Brain microvascular endothelial cell (primary cell): ENCODE data around the gene HSPA1B.
"Not testable (repeated sequence)": the region's sequence is repeated elsewhere in the genome, so short reads cannot be mapped to it uniquely, and the experiment has no call there.

Experiments
- DNase-seq: peaks from one replicate; pipeline ENCODE4 v3.0.0-alpha.2; 2020
- H3K27ac ChIP-seq: fragments of 250-450 bp; sonication (Bioruptor Pico); 2 replicates; pipeline ENCODE4 v1.5.1; 2020; ENCODE audit warnings: mild to moderate bottlenecking, moderate library complexity
- H3K27me3 ChIP-seq: fragments of 250-450 bp; sonication (Bioruptor Pico); replicated peaks from 2 replicates; pipeline ENCODE4 v1.5.1; 2020; ENCODE audit warnings: mild to moderate bottlenecking
- H3K36me3 ChIP-seq: fragments of 250-450 bp; sonication (Bioruptor Pico); replicated peaks from 2 replicates; pipeline ENCODE4 v1.5.1; 2020; ENCODE audit warnings: mild to moderate bottlenecking
- H3K4me3 ChIP-seq: 2 replicates; pipeline ENCODE4 v1.5.1; 2011; ENCODE audit warnings: low read depth, mild to moderate bottlenecking, control low read depth, low read length, moderate library complexity
- CTCF ChIP-seq: IDR thresholded peaks from 2 replicates; pipeline ENCODE4 v1.5.1; 2011; ENCODE audit warnings: low read depth, mild to moderate bottlenecking, moderate library complexity, low read length, control low read depth, inconsistent platforms; ENCODE audit errors: missing control alignments
- in situ Hi-C: cut with HindIII; loops from 2 replicates; pipeline ENCODE4 v1.10.0; 2017; ENCODE audit warnings: low sequenced_read_pairs, low pct_ligation_motif_present

Gene HSPA1B

GRCh38 chr6:31792090-31792374, 35.5 kb upstream of the HSPA1B start:
- no peak overlapping the region for H3K27ac ChIP-seq
- H3K4me3 ChIP-seq = no peak overlapping the region
- TF ChIP-seq CTCF = no peak
- peaks cover 25% of the 10 kb centered on the region for H3K36me3 ChIP-seq
- no peak for DNase-seq
- no peaks in the 10 kb centered on the region for H3K27me3 ChIP-seq
- in situ Hi-C loops = no loop called here

GRCh38 chr6:31792761-31793171, 34.8 kb upstream of the HSPA1B start:
- Histone ChIP-seq H3K27ac (peak overlapping the region; percentile 23), H3K27me3 (no peaks in the 10 kb centered on the region), H3K4me3 (peak overlapping the region; percentile 15), H3K36me3 (peaks cover 25% of the 10 kb centered on the region)
- peak; percentile 55 for DNase-seq
- no peak for TF ChIP-seq CTCF
- in situ Hi-C loops = no loop called here

GRCh38 chr6:31793927-31794245, 33.7 kb upstream of the HSPA1B start:
- Histone ChIP-seq H3K36me3 (peaks cover 25% of the 10 kb centered on the region), H3K27ac (peak overlapping the region; percentile 96), H3K4me3 (peak overlapping the region; percentile 90)
- H3K27me3 ChIP-seq, DNase-seq, in situ Hi-C loops: not testable (repeated sequence)

- DNase-seq = peak; percentile 19
- no peak for TF ChIP-seq CTCF
- in situ Hi-C loops = no loop called here
These were observed 33.2 kb upstream of the HSPA1B start for GRCh38 chr6:31794294-31794865.

GRCh38 chr6:31794866-31795615, 32.5 kb upstream of the HSPA1B start:
- Histone ChIP-seq H3K27me3 (no peaks in the 10 kb centered on the region), H3K36me3 (peaks cover 20% of the 10 kb centered on the region), H3K4me3 (peak overlapping the region; percentile 90), H3K27ac (peak overlapping the region; percentile 96)
- no peak for DNase-seq
- no peak for TF ChIP-seq CTCF
- in situ Hi-C loops = no loop called here

More at GRCh38 chr6:31794294-31794865, 33.2 kb upstream of the HSPA1B start:
- Histone ChIP-seq H3K27me3 (no peaks in the 10 kb centered on the region), H3K4me3 (peak overlapping the region; percentile 90), H3K27ac (peak overlapping the region; percentile 96), H3K36me3 (peaks cover 23% of the 10 kb centered on the region)

- DNase-seq = peak; percentile 68
- TF ChIP-seq CTCF = peak; percentile 71
- Histone ChIP-seq H3K27me3 (no peaks in the 10 kb centered on the region), H3K27ac (peak within 1 kb of the TSS; percentile 96), H3K4me3 (peak within 1 kb of the TSS; percentile 90), H3K36me3 (peaks cover 15% of the 10 kb centered on the region)
- in situ Hi-C loops = no loop called here
These were observed 31.8 kb upstream of the HSPA1B start, which contains the start of gene VARS1 for GRCh38 chr6:31795616-31796298. TSS of gene VARS1 (minus strand) at chr6:31795752. CDS start at chr6:31795217, 535 bp downstream.
